H54 (cell line): ENCODE results near the gene CHST7.

Experiments
- DNase-seq: peaks from one replicate; pipeline ENCODE4 v3.0.0; 2011; ENCODE audit warnings: low spot score, mixed read lengths; ENCODE audit not compliant: insufficient read length
- FAIRE-seq: peaks from 3 replicates; lab custom pipeline; 2011; peaks lifted over from hg19 to GRCh38; lab: Jason Lieb, UNC
- POLR2A ChIP-seq: IDR thresholded peaks from 2 replicates; pipeline ENCODE4 v1.6.1; 2011; ENCODE audit warnings: low read depth, mild to moderate bottlenecking, low read length

Gene CHST7

DNA sequence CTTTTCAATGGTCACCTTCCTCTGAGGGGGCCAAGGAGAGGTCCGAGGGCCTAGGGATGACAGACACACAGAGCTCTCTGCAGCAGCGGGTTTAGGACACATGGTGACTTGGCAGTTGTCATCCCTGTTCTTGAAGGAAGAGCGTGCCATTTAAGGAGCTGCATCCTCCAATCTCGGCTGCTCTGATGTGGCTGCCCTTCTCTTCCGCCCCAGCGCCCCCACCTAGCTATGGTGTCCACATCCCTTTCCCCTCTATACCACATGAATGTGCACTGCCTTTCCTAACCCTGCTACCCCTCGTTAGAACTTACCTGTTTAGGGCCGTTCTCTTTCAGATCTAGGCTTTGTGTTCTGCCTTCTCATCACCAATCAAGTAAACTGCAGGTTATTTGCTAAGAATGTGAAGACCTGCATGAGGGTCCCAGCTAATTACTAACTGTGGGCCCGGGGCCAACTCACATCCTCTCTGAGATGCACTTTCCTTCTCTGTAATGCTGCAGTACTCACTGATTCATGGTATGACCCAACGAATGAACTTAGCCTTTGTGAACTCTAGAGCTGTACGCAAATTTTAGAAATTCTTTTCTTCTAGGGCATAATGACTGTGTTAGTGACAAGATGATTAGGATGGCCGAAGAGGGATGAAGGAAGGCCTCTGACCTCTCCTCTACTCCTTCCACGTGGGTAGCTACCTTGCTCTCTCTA is 38.2 kb downstream of the CHST7 start:
- no peak for TF ChIP-seq POLR2A
- no peak for FAIRE-seq
- DNase-seq = no peak

DNA sequence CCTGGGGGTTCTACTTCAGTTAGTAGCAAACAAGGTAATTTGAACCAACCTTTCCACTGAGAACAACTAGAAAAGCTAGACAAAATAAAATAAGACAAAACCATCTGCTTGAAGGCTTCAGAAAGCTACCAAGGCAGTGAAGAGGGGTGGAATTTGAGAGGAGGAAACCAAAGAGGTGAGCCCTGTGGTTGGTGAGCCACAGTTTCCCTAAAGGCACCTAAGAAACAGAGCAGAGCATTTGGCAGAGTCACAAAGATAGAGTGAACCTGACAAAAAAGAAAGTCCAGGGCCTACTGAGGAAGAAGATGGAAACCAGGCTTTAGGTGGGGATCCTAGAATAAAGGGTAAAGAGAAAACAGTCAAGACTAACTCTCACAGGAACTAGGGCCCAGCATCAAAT is 44.3 kb downstream of the CHST7 start:
- no peak for FAIRE-seq
- TF ChIP-seq POLR2A = no peak
- DNase-seq = no peak

GRCh38 chrX:46618947-46619346 is 45.4 kb downstream of the CHST7 start:
- TF ChIP-seq POLR2A = no peak
- FAIRE-seq = no peak
- DNase-seq = no peak

DNA sequence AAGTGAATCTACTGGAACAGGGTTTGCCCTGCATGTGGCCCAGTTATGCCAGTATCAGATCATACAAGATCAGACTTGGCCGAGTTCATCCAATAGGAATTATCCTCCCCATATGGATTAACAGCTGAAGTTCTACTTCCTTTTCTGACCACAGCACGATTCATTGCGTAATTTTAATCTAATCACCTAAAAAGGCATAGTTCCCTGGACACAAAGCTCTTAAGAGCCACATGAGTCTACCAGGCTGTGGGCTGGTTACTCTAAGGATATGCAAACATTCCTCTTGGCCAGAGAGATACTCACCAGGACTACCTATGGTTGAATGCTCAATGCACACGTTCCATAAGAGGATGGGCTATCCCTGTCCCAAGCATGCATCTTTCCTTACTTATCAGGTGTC is 46.9 kb downstream of the CHST7 start:
- no peak for FAIRE-seq
- TF ChIP-seq POLR2A = no peak
- DNase-seq = no peak

GRCh38 chrX:46621572-46621971 is 48.0 kb downstream of the CHST7 start:
- DNase-seq (no peak), FAIRE-seq (no peak)
- TF ChIP-seq POLR2A = no peak

GRCh38 chrX:46624090-46624786 is 50.7 kb downstream of the CHST7 start:
- no peak for TF ChIP-seq POLR2A
- FAIRE-seq = no peak
- DNase-seq = no peak

- FAIRE-seq (no peak), DNase-seq (no peak)
- TF ChIP-seq POLR2A = no peak
Measured at GRCh38 chrX:46626566-46626965, 53.0 kb downstream of the CHST7 start.

DNA sequence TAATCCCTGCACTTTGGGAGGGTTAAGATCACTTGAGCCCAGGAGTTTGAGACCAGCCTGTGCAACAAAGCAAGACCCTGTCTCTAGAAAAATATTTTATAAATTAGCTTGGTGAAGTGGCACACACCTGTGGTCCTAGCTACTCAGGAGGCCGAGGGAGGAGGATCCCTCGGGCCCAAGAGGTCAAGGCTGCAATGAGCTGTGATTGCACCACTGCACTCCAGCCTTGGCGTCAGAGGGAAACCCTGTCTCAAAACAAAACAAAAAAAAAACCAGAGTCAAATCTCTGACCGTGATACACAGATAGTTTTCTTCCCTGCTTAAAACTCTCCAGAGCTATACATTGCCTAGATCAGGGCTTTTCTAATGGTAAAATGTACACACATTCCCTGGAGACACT is 53.5 kb downstream of the CHST7 start:
- no peak for TF ChIP-seq POLR2A
- DNase-seq (no peak), FAIRE-seq (no peak)

DNA sequence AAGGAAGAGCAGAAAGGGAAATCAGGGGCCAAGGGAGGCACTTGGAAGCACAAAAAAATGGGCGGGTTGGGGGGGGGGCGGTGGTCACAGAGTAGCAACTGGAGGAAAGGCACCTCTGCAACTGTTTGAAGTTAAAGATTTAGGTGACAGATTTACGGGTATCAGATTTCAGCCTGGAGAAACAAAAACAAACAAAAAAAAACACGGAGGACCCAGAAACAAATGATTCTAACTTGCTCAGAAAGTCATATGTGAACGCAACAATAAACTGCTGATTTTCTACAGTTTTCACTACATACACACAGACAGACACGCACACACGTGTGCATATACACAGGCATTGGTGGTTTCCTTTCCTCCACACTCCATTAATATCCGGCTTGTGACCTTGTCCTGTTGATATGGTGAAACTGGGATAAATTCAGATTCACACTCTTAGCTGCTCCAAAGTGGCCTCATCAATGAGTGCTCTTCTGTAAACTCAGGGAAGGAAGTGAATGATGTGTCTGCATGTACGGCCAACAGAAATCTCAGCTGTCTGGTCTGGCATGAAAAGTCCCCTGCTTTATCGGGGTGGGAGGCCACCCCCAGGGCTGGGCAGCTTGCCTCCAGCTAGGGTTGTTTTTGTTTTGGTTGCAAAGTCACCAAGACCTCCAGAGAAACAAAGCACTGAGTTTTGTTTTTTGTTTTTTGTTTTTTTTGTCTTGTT is 54.3 kb downstream of the CHST7 start:
- no peak for FAIRE-seq
- TF ChIP-seq POLR2A = no peak
- DNase-seq = no peak

DNA sequence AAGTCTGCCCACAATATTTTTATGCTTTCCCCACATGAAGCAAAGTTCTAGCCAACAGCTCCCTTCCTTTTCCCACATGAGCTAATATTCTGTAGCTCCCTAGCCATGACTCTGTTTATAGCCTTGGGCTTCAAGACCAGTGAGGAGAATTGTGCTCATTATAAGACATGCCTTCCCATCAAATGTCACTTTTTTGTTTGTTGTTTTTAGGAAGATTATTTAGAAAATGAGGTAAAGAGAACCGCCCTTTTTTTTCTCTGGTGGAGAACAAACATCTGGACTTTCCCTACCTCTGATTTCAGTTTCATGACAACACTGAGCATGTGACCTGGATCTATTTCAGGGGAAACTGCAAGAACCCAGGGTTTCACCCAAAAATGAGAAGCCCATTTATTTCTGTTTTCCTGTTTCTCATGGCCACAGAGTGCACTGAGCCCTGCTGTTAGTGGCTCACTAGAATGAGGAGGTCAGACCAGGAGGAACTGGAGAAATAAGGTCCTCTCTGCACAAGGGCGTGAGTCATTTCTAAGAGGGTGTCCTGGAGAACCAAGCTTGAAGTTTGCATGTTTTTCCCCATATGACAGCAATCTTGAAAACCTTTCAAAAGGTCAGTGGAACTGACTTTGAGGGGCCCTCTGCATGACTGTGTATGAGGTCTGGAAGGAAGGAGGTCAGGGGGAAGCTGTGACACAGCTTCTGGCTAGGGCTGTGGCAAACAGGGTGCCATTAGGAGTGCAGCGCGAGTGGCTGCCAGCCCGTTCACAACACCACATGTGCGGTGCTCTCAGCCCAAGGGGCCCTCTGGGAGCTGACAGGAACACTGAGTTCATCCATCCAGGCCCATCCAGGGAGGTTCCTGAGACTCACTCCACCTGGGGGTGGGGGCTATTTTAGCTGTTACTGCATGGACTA is 55.2 kb downstream of the CHST7 start:
- FAIRE-seq = no peak
- TF ChIP-seq POLR2A = no peak
- DNase-seq = no peak

GRCh38 chrX:46630141-46630540 is 56.6 kb downstream of the CHST7 start:
- TF ChIP-seq POLR2A = no peak
- DNase-seq (no peak), FAIRE-seq (no peak)

GRCh38 chrX:46634577-46634976 is 61.0 kb downstream of the CHST7 start:
- DNase-seq (no peak), FAIRE-seq (no peak)
- no peak for TF ChIP-seq POLR2A

DNA sequence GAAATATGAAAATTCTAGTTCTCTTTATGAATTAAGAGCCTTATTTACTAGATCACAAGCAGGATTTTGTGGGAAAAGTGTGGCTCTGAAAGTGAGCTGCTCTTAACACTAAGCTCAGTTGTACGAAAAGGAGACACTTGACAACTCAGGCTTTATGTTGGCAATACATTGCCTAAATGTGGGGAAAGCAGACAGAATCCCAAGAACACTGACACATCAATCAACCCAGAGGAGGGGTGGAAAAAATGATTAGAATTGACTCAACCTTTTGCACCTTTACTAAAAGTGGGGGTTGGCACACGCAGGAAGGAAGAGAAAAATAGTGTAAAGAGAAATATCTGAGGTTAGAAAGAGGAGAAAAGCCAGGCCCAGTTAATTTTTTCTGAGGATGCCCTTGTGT is 61.6 kb downstream of the CHST7 start:
- FAIRE-seq (no peak), DNase-seq (no peak)
- no peak for TF ChIP-seq POLR2A
